ENCODE measurements around the gene DSCAML1.

- TF ChIP-seq CTCF (IDR thresholded peaks at IDR 0.05), result no peak
- TF ChIP-seq POLR2A (IDR thresholded peaks at IDR 0.05), result no peak
Observed at GRCh38 chr11:117486059-117486458, 311.0 kb downstream of the DSCAML1 start.

Data from uterus (tissue), 2 donors.